ENCODE data around the gene CD27.
"Not testable (repeated sequence)": the region's sequence is repeated elsewhere in the genome, so short reads cannot be mapped to it uniquely, and the experiment has no call there.

CD27 gene

GRCh38 chr12:6444704-6445688 lies at the start of gene CD27:
TSS of gene CD27 (plus strand) at chr12:6444955. CDS start at chr12:6445096, 141 bp downstream.
- DNase-seq (ENCODE audit: low read depth): no peak

GRCh38 chr12:6396031-6396430 lies 48.7 kb upstream of the CD27 start:
- no peak for DNase-seq (ENCODE audit: low read depth)

- DNase-seq (ENCODE audit: low read depth): no peak
Observed at GRCh38 chr12:6399884-6400644, 44.7 kb upstream of the CD27 start.

- DNase-seq (ENCODE audit: low read depth): no peak
Observed at GRCh38 chr12:6404390-6404789, 40.4 kb upstream of the CD27 start.

- no peak for DNase-seq (ENCODE audit: low read depth)
Observed at GRCh38 chr12:6405963-6406362, 38.8 kb upstream of the CD27 start.

- no peak for DNase-seq (ENCODE audit: low read depth)
Observed at GRCh38 chr12:6407236-6407954, 37.4 kb upstream of the CD27 start.

- no peak for DNase-seq (ENCODE audit: low read depth)
Observed at GRCh38 chr12:6416596-6416995, 28.2 kb upstream of the CD27 start.

- DNase-seq (ENCODE audit: low read depth): no peak
Observed at GRCh38 chr12:6418796-6419195, 26.0 kb upstream of the CD27 start.

GRCh38 chr12:6420364-6420763 lies 24.4 kb upstream of the CD27 start:
- DNase-seq (ENCODE audit: low read depth): no peak

- DNase-seq (ENCODE audit: low read depth): peak; percentile 67
Observed at GRCh38 chr12:6423267-6424007, 21.3 kb upstream of the CD27 start.

- DNase-seq (ENCODE audit: low read depth): no peak
Observed at GRCh38 chr12:6424008-6424347, 20.8 kb upstream of the CD27 start.

GRCh38 chr12:6424866-6425265 lies 19.9 kb upstream of the CD27 start:
- no peak for DNase-seq (ENCODE audit: low read depth)

- DNase-seq (ENCODE audit: low read depth): no peak
Observed at GRCh38 chr12:6425590-6426531, 18.9 kb upstream of the CD27 start.

- no peak for DNase-seq (ENCODE audit: low read depth)
Observed at GRCh38 chr12:6426882-6427671, 17.7 kb upstream of the CD27 start.

GRCh38 chr12:6427796-6428195 lies 17.0 kb upstream of the CD27 start:
- not testable (repeated sequence) for DNase-seq (ENCODE audit: low read depth)

- DNase-seq (ENCODE audit: low read depth): no peak
Observed at GRCh38 chr12:6428326-6428725, 16.4 kb upstream of the CD27 start.

GRCh38 chr12:6430124-6430989 lies 14.4 kb upstream of the CD27 start:
- peak; percentile 58 for DNase-seq (ENCODE audit: low read depth)

- no peak for DNase-seq (ENCODE audit: low read depth)
Observed at GRCh38 chr12:6432991-6433390, 11.8 kb upstream of the CD27 start.

All from non-pigmented ciliary epithelial cell (primary cell).